ENCODE measurements around the gene CHMP4A. TPM values are rescaled to one million over a fixed set of nuclear protein-coding genes. Genes with fewer than 3 reads are reported as not detected.

The CHMP4A gene
- polyA plus RNA-seq, 1 donor (not counting 4 experiments of a cell fraction or from before 2014, with no cell fraction given): 54.5 TPM

DNA sequence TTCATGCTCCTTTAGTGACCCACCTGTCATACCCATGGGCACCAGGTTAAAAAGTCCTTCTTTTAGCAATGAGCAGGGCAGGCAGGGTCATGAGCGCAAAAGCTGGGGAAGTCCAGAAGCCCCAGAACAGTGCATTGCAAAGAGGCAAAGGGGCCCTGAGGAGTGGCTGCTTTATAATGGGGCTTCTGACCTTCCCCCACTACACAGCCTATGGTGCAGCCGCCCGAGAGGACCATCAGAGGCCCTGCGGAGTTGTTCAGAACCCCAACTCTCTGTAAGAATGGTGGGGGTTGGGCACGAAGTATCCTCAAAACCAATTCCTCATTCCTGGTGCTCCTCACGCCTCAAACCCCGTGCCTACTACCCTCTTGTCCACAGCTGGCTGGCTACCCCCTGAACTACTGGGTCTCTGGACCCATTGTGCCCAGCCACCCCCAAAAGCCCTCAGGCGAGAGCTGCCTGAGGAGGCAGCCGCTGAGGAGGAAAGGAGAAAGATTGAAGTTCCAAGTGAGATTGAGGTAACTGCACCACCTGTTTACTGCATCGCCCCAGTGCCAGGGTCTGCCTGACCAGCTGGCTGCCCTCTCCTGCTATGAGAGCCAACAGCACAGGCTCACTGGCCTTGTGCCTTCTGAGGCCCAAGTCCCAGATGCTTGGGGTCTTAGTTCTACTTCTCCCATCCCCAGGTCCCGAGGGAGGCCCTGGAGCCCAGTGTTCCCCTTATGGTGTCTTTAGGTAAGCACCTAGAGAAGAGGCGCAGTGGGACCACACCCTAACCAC lies 34.7 kb downstream of the CHMP4A start:
- Histone ChIP-seq H3K4me2 (ENCODE audit: control insufficient read depth, extremely low read depth, insufficient read depth, low read depth, low read length) (no peak overlapping the region), H3K4me3 (ENCODE audit: control insufficient read depth in 2 of 3, extremely low read depth in 1 of 3, insufficient read depth in 2 of 3, low read depth in 1 of 3, low read length in 3 of 3) (no peak overlapping the region), H4K20me1 (ENCODE audit: control insufficient read depth, extremely low read depth, insufficient read depth, low read length) (peaks cover 8% of the 10 kb centered on the region), H3K9ac (ENCODE audit: control insufficient read depth, extremely low read depth, insufficient read depth, low read length) (no peak overlapping the region), H2AFZ (ENCODE audit: control insufficient read depth, low read length) (no peak overlapping the region), H3K27ac (ENCODE audit: control insufficient read depth, insufficient read depth, low read length) (no peak overlapping the region), H3K9me1 (ENCODE audit: control insufficient read depth, extremely low read depth, insufficient read depth, low read length) (no peaks in the 10 kb centered on the region), H3K79me2 (ENCODE audit: control insufficient read depth, insufficient read depth, low read length) (no peaks in the 10 kb centered on the region), H3K4me1 (ENCODE audit: control insufficient read depth, extremely low read depth, insufficient read depth, low read length) (no peaks in the 10 kb centered on the region), H3K36me3 (ENCODE audit: control insufficient read depth in 2 of 2, extremely low read depth in 1 of 2, insufficient read depth in 2 of 2, low read length in 2 of 2) (peaks cover 39 to 50% of the 10 kb centered on the region in 2 experiments), H3K27me3 (ENCODE audit: control insufficient read depth, extremely low read depth, insufficient read depth, low read length) (no peaks in the 10 kb centered on the region), H3K9me3 (ENCODE audit: control insufficient read depth, low read depth, low read length) (no peaks in the 10 kb centered on the region)
- TF ChIP-seq EZH2 (IDR thresholded peaks at IDR 0.05; ENCODE audit: low read length): no peak
- TF ChIP-seq, protein P1, sequence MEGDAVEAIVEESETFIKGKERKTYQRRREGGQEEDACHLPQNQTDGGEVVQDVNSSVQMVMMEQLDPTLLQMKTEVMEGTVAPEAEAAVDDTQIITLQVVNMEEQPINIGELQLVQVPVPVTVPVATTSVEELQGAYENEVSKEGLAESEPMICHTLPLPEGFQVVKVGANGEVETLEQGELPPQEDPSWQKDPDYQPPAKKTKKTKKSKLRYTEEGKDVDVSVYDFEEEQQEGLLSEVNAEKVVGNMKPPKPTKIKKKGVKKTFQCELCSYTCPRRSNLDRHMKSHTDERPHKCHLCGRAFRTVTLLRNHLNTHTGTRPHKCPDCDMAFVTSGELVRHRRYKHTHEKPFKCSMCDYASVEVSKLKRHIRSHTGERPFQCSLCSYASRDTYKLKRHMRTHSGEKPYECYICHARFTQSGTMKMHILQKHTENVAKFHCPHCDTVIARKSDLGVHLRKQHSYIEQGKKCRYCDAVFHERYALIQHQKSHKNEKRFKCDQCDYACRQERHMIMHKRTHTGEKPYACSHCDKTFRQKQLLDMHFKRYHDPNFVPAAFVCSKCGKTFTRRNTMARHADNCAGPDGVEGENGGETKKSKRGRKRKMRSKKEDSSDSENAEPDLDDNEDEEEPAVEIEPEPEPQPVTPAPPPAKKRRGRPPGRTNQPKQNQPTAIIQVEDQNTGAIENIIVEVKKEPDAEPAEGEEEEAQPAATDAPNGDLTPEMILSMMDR (optimal IDR thresholded peaks at IDR 0.05 in 1 of 3, IDR thresholded peaks at IDR 0.05 in 1 of 3, conservative IDR thresholded peaks at IDR 0.05 in 1 of 3; ENCODE audit: extremely low read depth in 1 of 3, insufficient read depth in 2 of 3, low read length in 3 of 3): no peak
- FAIRE-seq (no peak), DNase-seq (ENCODE audit: low read depth, low spot score) (no peak)
- dilution Hi-C loops (cut with MboI; ENCODE audit: extremely low pct_ligation_motif_present, low sequenced_read_pairs): no loop called here

DNA sequence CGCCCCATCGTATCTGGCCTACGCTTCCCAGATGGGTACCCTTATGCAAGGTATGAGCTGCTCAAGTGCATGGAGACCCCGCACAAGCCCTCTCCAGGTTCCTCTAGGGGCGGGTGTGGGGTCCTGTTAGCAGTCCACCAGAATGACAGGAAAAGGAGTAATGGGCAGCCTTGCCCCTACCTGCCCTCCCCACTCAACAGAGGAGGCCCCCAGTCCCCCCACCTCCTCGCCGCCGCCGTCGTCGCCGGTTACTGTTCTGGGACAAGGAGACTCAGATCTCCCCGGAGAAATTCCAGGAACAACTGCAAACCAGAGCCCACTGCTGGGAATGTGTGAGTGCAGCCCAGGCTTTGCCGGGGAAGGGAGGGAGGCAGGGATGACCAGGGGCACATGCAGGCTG lies 35.4 kb downstream of the CHMP4A start:
- FAIRE-seq (no peak), DNase-seq (ENCODE audit: low read depth, low spot score) (no peak)
- Histone ChIP-seq H4K20me1 (ENCODE audit: control insufficient read depth, extremely low read depth, insufficient read depth, low read length) (peaks cover 8% of the 10 kb centered on the region), H3K36me3 (ENCODE audit: control insufficient read depth in 2 of 2, extremely low read depth in 1 of 2, insufficient read depth in 2 of 2, low read length in 2 of 2) (peaks cover 36 to 48% of the 10 kb centered on the region in 2 experiments), H3K9me1 (ENCODE audit: control insufficient read depth, extremely low read depth, insufficient read depth, low read length) (no peaks in the 10 kb centered on the region), H3K9me3 (ENCODE audit: control insufficient read depth, low read depth, low read length) (no peaks in the 10 kb centered on the region), H2AFZ (ENCODE audit: control insufficient read depth, low read length) (no peak overlapping the region), H3K4me1 (ENCODE audit: control insufficient read depth, extremely low read depth, insufficient read depth, low read length) (no peaks in the 10 kb centered on the region), H3K27ac (ENCODE audit: control insufficient read depth, insufficient read depth, low read length) (no peak overlapping the region), H3K4me3 (ENCODE audit: control insufficient read depth in 2 of 3, extremely low read depth in 1 of 3, insufficient read depth in 2 of 3, low read depth in 1 of 3, low read length in 3 of 3) (no peak overlapping the region), H3K9ac (ENCODE audit: control insufficient read depth, extremely low read depth, insufficient read depth, low read length) (no peak overlapping the region), H3K79me2 (ENCODE audit: control insufficient read depth, insufficient read depth, low read length) (no peaks in the 10 kb centered on the region), H3K27me3 (ENCODE audit: control insufficient read depth, extremely low read depth, insufficient read depth, low read length) (no peaks in the 10 kb centered on the region), H3K4me2 (ENCODE audit: control insufficient read depth, extremely low read depth, insufficient read depth, low read depth, low read length) (no peak overlapping the region)
- TF ChIP-seq, protein P1 (optimal IDR thresholded peaks at IDR 0.05 in 1 of 3, IDR thresholded peaks at IDR 0.05 in 1 of 3, conservative IDR thresholded peaks at IDR 0.05 in 1 of 3; ENCODE audit: extremely low read depth in 1 of 3, insufficient read depth in 2 of 3, low read length in 3 of 3): no peak
- no peak for TF ChIP-seq EZH2 (IDR thresholded peaks at IDR 0.05; ENCODE audit: low read length)
- dilution Hi-C loops (cut with MboI; ENCODE audit: extremely low pct_ligation_motif_present, low sequenced_read_pairs): no loop called here

Data from keratinocyte (primary cell).